Trophoblast cell (in vitro differentiated cells and primary cell): ENCODE results near the gene SLC4A8.
"Not testable (repeated sequence)": the region's sequence is repeated elsewhere in the genome, so short reads cannot be mapped to it uniquely, and the experiment has no call there.

Source experiments
- DNase-seq, 2 donors: peaks; one replicate each; pipeline ENCODE4 v3.0.0-alpha.2; 2016
- H2AFZ ChIP-seq: 2 replicates; pipeline ENCODE4 v1.6.1; 2013; ENCODE audit warnings: low read length, moderate library complexity, mild to moderate bottlenecking; ENCODE audit not compliant: insufficient read depth, poor library complexity
- H2AK5ac ChIP-seq: 2 replicates; pipeline ENCODE4 v1.6.1; 2013; ENCODE audit warnings: mild to moderate bottlenecking, low read length
- H2BK120ac ChIP-seq: 2 replicates; pipeline ENCODE4 v1.6.1; 2013; ENCODE audit warnings: low read length, mild to moderate bottlenecking, moderate library complexity; ENCODE audit not compliant: insufficient read depth, poor library complexity
- H2BK12ac ChIP-seq: 2 replicates; pipeline ENCODE4 v1.6.1; 2013; ENCODE audit warnings: mild to moderate bottlenecking, low read length, moderate library complexity
- H2BK5ac ChIP-seq: 2 replicates; pipeline ENCODE4 v1.6.1; 2013; ENCODE audit warnings: low read length, low read depth, moderate library complexity, mild to moderate bottlenecking; ENCODE audit not compliant: poor library complexity
- H3K14ac ChIP-seq: 2 replicates; pipeline ENCODE4 v1.6.1; 2013; ENCODE audit warnings: mild to moderate bottlenecking, low read length
- H3K18ac ChIP-seq: 2 replicates; pipeline ENCODE4 v1.6.1; 2013; ENCODE audit warnings: mild to moderate bottlenecking, low read length
- H3K23ac ChIP-seq: 2 replicates; pipeline ENCODE4 v1.6.1; 2013; ENCODE audit warnings: low read length
- H3K27ac ChIP-seq: 2 replicates; pipeline ENCODE4 v1.5.1; 2013; ENCODE audit warnings: low read depth, mild to moderate bottlenecking, inconsistent platforms, low read length, moderate library complexity
- H3K27me3 ChIP-seq: 2 replicates; pipeline ENCODE4 v1.6.1; 2013; ENCODE audit warnings: inconsistent platforms, mild to moderate bottlenecking, low read length, moderate library complexity; ENCODE audit not compliant: insufficient read depth
- H3K36me3 ChIP-seq, 2 experiments: 1 replicate in 1 of 2; 2 replicates in 1 of 2; pipeline ENCODE4 v1.6.1; 2013; ENCODE audit warnings: low read length in 2 of 2, mild to moderate bottlenecking in 2 of 2, moderate library complexity in 1 of 2; ENCODE audit not compliant: insufficient read depth in 2 of 2, control insufficient read depth in 1 of 2
- H3K4ac ChIP-seq: 2 replicates; pipeline ENCODE4 v1.6.1; 2013; ENCODE audit warnings: low read depth, mild to moderate bottlenecking, low read length, moderate library complexity
- H3K4me1 ChIP-seq, 2 experiments: 1 replicate in 1 of 2; 2 replicates in 1 of 2; pipeline ENCODE4 v1.6.1; 2013; ENCODE audit warnings: low read length in 2 of 2, mild to moderate bottlenecking in 2 of 2, moderate library complexity in 1 of 2; ENCODE audit not compliant: insufficient read depth in 2 of 2, control insufficient read depth in 1 of 2
- H3K4me2 ChIP-seq: 2 replicates; pipeline ENCODE4 v1.6.1; 2013; ENCODE audit warnings: inconsistent platforms, mild to moderate bottlenecking, low read length, moderate library complexity
- H3K4me3 ChIP-seq: 2 replicates; pipeline ENCODE4 v1.5.1; 2013; ENCODE audit warnings: mild to moderate bottlenecking, low read depth, low read length, inconsistent platforms
- H3K79me1 ChIP-seq: one replicate; pipeline ENCODE4 v1.6.1; 2013; ENCODE audit warnings: low read length
- H3K79me2 ChIP-seq: 2 replicates; pipeline ENCODE4 v1.6.1; 2013; ENCODE audit warnings: low read length, mild to moderate bottlenecking; ENCODE audit not compliant: control insufficient read depth, insufficient read depth, poor library complexity
- H3K9ac ChIP-seq: 2 replicates; pipeline ENCODE4 v1.6.1; 2013; ENCODE audit warnings: mild to moderate bottlenecking, low read length
- H3K9me3 ChIP-seq: 2 replicates; pipeline ENCODE4 v1.6.1; 2013; ENCODE audit warnings: low read depth, mild to moderate bottlenecking, control low read depth, inconsistent platforms, low read length; ENCODE audit not compliant: insufficient read depth
- H4K12ac ChIP-seq: 2 replicates; pipeline ENCODE4 v1.6.1; 2013; ENCODE audit warnings: low read depth, mild to moderate bottlenecking, low read length, moderate library complexity
- H4K8ac ChIP-seq: 2 replicates; pipeline ENCODE4 v1.6.1; 2013; ENCODE audit warnings: low read depth, mild to moderate bottlenecking, low read length, moderate library complexity
- H4K91ac ChIP-seq: one replicate; pipeline ENCODE4 v1.6.1; 2013; ENCODE audit warnings: low read depth, mild to moderate bottlenecking, low read length, moderate library complexity
- WGBS: extraction: QIAGEN DNeasy Blood & Tissue Kit; methylation state at CpG from one replicate; pipeline ENCODE4 v1.1.7; 2013; ENCODE audit warnings: missing lambda C conversion rate; ENCODE audit not compliant: insufficient read length, insufficient coverage; ENCODE audit errors: extremely low coverage; 5-methylcytosine and 5-hydroxymethylcytosine counted together

The SLC4A8 gene

DNA sequence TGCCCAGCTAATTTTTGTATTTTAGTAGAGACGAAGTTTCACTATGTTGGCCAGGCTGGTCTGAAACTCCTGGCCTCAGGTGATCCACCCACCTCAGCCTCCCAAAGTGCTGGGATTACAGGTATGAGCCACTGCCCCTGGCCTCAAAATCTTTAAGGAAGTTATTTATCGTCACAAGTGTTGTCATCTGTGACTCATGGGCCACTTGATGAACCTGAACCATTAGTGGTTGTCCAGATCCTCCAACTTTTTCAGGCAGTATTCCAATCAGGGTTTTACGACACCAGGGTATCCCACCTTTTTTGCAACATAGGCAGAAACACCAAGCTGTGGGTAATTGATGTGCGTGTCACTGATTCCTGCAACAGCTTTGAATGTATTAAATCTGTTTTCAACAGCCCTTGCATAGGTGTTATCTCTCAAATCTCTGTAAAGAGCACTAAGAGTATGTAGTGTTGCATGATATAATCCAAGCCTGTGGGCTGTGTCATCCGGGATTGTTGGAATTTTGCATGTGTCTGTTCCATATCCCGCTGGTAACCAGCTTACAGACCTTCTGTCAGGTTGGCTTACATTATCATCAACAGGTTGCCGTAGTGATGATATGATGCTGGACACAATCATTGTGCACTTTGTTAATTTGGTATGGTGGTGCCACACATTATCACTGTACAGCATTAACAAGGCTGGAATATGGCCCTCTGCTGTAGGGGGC, 87.1 kb downstream of the SLC4A8 start:
- Histone ChIP-seq H3K9ac (no peak overlapping the region), H2BK12ac (no peak overlapping the region), H4K91ac (no peak overlapping the region), H3K4me3 (no peak overlapping the region), H3K36me3 (peaks cover 30 to 69% of the 10 kb centered on the region in 2 experiments), H2BK5ac (no peak overlapping the region), H2AK5ac (no peak overlapping the region), H3K4me2 (no peak overlapping the region), H3K27me3 (no peaks in the 10 kb centered on the region), H4K12ac (no peak overlapping the region), H3K4me1 (no peaks in the 10 kb centered on the region), H3K14ac (no peak overlapping the region), H3K4ac (no peak overlapping the region), H2AFZ (no peak overlapping the region), H3K79me1 (no peaks in the 10 kb centered on the region), H3K18ac (no peak overlapping the region), H3K9me3 (peaks cover 4% of the 10 kb centered on the region), H3K79me2 (no peaks in the 10 kb centered on the region), H2BK120ac (no peak overlapping the region), H3K23ac (no peak overlapping the region), H4K8ac (no peak overlapping the region), H3K27ac (no peak overlapping the region)
- peak; percentile 71 to 86 for DNase-seq
- no CpG with 5 or more reads among the region's 7 CpGs for WGBS

DNA sequence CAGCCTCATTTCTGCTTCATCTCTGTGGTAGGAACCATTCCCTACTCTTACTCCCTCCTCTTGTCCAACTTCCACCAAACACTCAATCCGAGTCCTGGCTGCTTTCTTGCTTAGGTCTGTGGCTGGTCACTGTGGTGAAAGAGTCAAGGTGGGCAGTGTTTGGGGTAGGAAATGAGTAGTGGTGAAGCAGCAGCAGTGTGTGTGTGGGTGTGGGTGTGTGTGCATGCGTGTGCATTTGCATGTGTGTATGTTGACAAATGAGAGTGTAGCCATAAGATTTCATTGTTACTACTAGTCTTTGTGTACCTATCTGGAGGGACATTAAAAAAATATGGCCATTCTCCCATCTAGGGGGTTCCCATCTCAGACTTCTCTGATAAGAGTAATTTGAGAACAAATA, 87.8 kb downstream of the SLC4A8 start:
- Histone ChIP-seq H4K91ac (no peak overlapping the region), H3K27ac (no peak overlapping the region), H2BK12ac (no peak overlapping the region), H2AK5ac (no peak overlapping the region), H3K9me3 (peaks cover 4% of the 10 kb centered on the region), H3K79me2 (no peaks in the 10 kb centered on the region), H3K23ac (peak overlapping the region; percentile 60), H2BK120ac (no peak overlapping the region), H3K79me1 (no peaks in the 10 kb centered on the region), H3K18ac (no peak overlapping the region), H3K4ac (no peak overlapping the region), H3K4me2 (no peak overlapping the region), H2AFZ (no peak overlapping the region), H3K4me1 (no peaks in the 10 kb centered on the region), H3K4me3 (peak overlapping the region; percentile 54), H2BK5ac (no peak overlapping the region), H3K27me3 (no peaks in the 10 kb centered on the region), H4K8ac (no peak overlapping the region), H3K14ac (no peak overlapping the region), H4K12ac (no peak overlapping the region), H3K36me3 (peaks cover 32 to 71% of the 10 kb centered on the region in 2 experiments), H3K9ac (no peak overlapping the region)
- DNase-seq, result no peak
- WGBS, result no CpG with 5 or more reads among the region's 2 CpGs

DNA sequence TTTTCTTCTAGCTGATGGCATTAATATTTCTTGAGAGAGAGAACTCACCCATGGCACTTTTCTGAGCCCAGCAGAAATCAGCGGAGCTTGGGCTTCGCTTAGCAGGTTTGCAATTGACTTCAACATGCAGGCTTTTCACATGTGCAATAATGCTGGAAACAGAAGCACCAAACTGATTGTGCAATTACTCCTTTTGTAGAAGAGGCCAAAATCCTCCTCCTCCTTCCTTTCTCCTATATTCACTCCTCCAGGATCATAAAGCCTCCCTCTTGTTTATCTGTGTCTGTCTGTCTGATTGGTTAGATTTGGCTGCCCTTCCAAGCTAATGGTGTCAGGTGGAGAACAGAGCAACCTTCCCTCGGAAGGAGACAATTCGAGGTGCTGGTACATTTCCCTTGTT, 90.4 kb downstream of the SLC4A8 start:
- not testable (repeated sequence) for H3K4me3 ChIP-seq, H3K23ac ChIP-seq, H3K4me2 ChIP-seq, H4K12ac ChIP-seq, H2AFZ ChIP-seq, H2BK12ac ChIP-seq, H3K18ac ChIP-seq, H3K79me1 ChIP-seq, H3K79me2 ChIP-seq, H3K14ac ChIP-seq, H2BK120ac ChIP-seq, H3K27ac ChIP-seq, H4K8ac ChIP-seq, H3K9me3 ChIP-seq, H2BK5ac ChIP-seq, DNase-seq, H3K4ac ChIP-seq, H2AK5ac ChIP-seq, H3K4me1 ChIP-seq, H4K91ac ChIP-seq, H3K27me3 ChIP-seq, H3K9ac ChIP-seq
- H3K36me3 ChIP-seq, result peaks cover 24 to 66% of the 10 kb centered on the region in 2 experiments
- whole genome bisulfite sequencing, result no CpG with 5 or more reads among the region's 4 CpGs

DNA sequence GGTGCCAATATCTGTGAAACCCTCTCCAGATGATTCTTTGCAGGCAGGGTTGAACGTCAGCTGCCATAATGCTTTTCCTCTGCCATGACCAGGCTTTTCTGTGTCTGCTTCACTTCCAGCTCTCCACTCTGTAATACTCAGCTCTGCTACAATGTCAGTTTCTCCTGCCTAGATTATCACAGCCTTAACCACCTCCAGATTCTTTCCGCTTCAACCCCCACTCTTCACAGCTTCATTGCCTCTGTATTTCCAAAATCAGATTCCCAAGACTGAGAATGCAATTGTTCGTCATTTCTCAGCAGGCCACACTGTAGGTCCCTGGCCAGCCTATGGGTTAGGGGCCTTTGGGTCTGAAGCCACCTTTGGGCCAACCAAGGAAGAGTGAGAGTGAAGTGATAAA, 92.7 kb downstream of the SLC4A8 start:
- H3K23ac ChIP-seq, result no peak overlapping the region
- H3K4me1 ChIP-seq, result peaks cover 0 to 9% of the 10 kb centered on the region in 2 experiments
- H2BK12ac ChIP-seq, result no peak overlapping the region
- no peak overlapping the region for H3K4me3 ChIP-seq
- H4K12ac ChIP-seq, result no peak overlapping the region
- no peaks in the 10 kb centered on the region for H3K79me1 ChIP-seq
- H3K27ac ChIP-seq, result no peak overlapping the region
- WGBS, result no CpG with 5 or more reads among the region's 3 CpGs
- H2BK120ac ChIP-seq, result no peak overlapping the region
- H3K27me3 ChIP-seq, result no peaks in the 10 kb centered on the region
- H3K14ac ChIP-seq, result no peak overlapping the region
- H4K8ac ChIP-seq, result no peak overlapping the region
- H4K91ac ChIP-seq, result no peak overlapping the region
- H3K9ac ChIP-seq, result no peak overlapping the region
- H3K4me2 ChIP-seq, result no peak overlapping the region
- no peak for DNase-seq
- no peak overlapping the region for H2AFZ ChIP-seq
- no peak overlapping the region for H2AK5ac ChIP-seq
- no peak overlapping the region for H2BK5ac ChIP-seq
- no peak overlapping the region for H3K18ac ChIP-seq
- H3K4ac ChIP-seq, result no peak overlapping the region
- H3K36me3 ChIP-seq, result peaks cover 20 to 50% of the 10 kb centered on the region in 2 experiments
- H3K79me2 ChIP-seq, result no peaks in the 10 kb centered on the region
- H3K9me3 ChIP-seq, result peaks cover 2% of the 10 kb centered on the region
